GM18505 (cell line): ENCODE data around the gene FOS.
A peak's percentile ranks its signal among the peaks of the same experiment; 100 is the strongest.

Experiments
- ATAC-seq: cut with Tn5 transposase; IDR thresholded peaks from one replicate; pipeline ENCODE4 v1.9.1; 2021; ENCODE audit not compliant: unreplicated experiment
- POLR2A ChIP-seq: IDR thresholded peaks from 4 replicates; pipeline ENCODE4 v1.6.1; 2011; ENCODE audit warnings: borderline replicate concordance; ENCODE audit not compliant: insufficient read depth, insufficient read length; ENCODE audit errors: extremely low read depth

Gene FOS

GRCh38 chr14:75283833-75284563 lies 5.4 kb downstream of the FOS start:
- TF ChIP-seq POLR2A: no peak

GRCh38 chr14:75285331-75285730 lies 6.7 kb downstream of the FOS start:
- no peak for ATAC-seq
- TF ChIP-seq POLR2A: no peak

More at GRCh38 chr14:75283833-75284563, 5.4 kb downstream of the FOS start:
- no peak for ATAC-seq

- TF ChIP-seq POLR2A: no peak
- no peak for ATAC-seq
Observed at GRCh38 chr14:75286313-75286712, 7.7 kb downstream of the FOS start.

- no peak for ATAC-seq
- no peak for TF ChIP-seq POLR2A
Observed at GRCh38 chr14:75289840-75290388, 11.3 kb downstream of the FOS start.

GRCh38 chr14:75290851-75291250 lies 12.2 kb downstream of the FOS start:
- no peak for ATAC-seq
- no peak for TF ChIP-seq POLR2A

GRCh38 chr14:75291331-75291730 lies 12.7 kb downstream of the FOS start:
- no peak for ATAC-seq
- no peak for TF ChIP-seq POLR2A

GRCh38 chr14:75292101-75292563 lies 13.5 kb downstream of the FOS start:
- no peak for ATAC-seq

GRCh38 chr14:75292886-75293285 lies 14.3 kb downstream of the FOS start:
- ATAC-seq: no peak
- TF ChIP-seq POLR2A: no peak

More at GRCh38 chr14:75292101-75292563, 13.5 kb downstream of the FOS start:
- no peak for TF ChIP-seq POLR2A

- TF ChIP-seq POLR2A: no peak
- ATAC-seq: peak; percentile 94
Observed at GRCh38 chr14:75293920-75294648, 15.5 kb downstream of the FOS start.

GRCh38 chr14:75294649-75295033 lies 16.0 kb downstream of the FOS start:
- no peak for TF ChIP-seq POLR2A
- no peak for ATAC-seq

- no peak for ATAC-seq
- TF ChIP-seq POLR2A: no peak
Observed at GRCh38 chr14:75295061-75295461, 16.4 kb downstream of the FOS start.

GRCh38 chr14:75295491-75296345 lies 17.1 kb downstream of the FOS start:
- no peak for TF ChIP-seq POLR2A
- no peak for ATAC-seq
